Stimulated activated CD8-positive, alpha-beta memory T cell treated with anti-CD3 and anti-CD28 coated beads, Interleukin-12 subunit alpha, Interleukin-12 subunit beta, amount 100 ng/mL, for 24 hours (primary cell): Measurements from ENCODE around the gene FGF14.

Source experiments
- DNase-seq: peaks from one replicate; pipeline ENCODE4 v3.0.0-alpha.2; 2020; ENCODE audit errors: extremely low read depth

FGF14 gene

DNA sequence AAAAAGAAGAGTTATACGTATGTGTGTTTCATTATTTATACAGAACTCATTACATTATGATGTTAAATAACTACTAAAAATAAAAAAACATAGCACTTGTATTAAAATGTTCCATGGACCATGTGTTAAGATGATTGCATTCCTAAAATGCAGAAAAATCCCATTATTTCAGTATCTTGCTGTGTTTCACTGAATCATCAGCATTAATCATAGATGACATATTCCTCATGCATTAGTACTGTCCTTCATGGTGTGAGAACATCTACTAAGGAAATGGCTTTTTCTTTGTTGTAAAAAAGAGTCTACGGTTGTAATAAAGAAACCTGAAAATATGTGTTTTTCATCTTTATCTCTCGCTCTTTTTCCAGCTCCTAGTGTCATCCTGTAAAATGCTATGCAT lies 416.5 kb downstream of the FGF14 start:
- no peak for DNase-seq

GRCh38 chr13:101982903-101983302 lies 418.9 kb downstream of the FGF14 start:
- no peak for DNase-seq

DNA sequence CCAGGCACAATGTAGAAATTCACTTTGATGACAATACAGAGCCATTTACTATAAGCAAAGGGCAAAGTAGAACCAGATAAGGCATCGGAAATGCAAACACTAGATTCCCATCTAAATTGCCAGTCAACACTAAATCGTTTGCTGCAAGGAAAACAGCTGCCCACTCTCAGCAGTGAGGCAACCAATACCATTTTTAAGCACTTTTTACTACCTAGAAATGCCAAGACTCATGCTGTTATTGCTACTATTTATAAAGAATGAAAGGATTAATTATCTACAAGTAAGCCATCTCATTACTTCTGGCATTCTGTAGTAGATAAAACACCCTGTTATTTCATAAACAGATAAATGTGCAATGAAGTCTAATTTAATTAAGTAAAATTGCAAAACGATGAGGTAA lies 422.0 kb downstream of the FGF14 start:
- no peak for DNase-seq

GRCh38 chr13:101978552-101979315 lies 423.1 kb downstream of the FGF14 start:
- DNase-seq, result no peak

GRCh38 chr13:101977475-101977874 lies 424.4 kb downstream of the FGF14 start:
- DNase-seq, result no peak

- no peak for DNase-seq
Observed at GRCh38 chr13:101972191-101972590, 429.7 kb downstream of the FGF14 start.

GRCh38 chr13:101970341-101970740 lies 431.5 kb downstream of the FGF14 start:
- no peak for DNase-seq

- no peak for DNase-seq
Observed at GRCh38 chr13:101967781-101968180, 434.1 kb downstream of the FGF14 start.

DNA sequence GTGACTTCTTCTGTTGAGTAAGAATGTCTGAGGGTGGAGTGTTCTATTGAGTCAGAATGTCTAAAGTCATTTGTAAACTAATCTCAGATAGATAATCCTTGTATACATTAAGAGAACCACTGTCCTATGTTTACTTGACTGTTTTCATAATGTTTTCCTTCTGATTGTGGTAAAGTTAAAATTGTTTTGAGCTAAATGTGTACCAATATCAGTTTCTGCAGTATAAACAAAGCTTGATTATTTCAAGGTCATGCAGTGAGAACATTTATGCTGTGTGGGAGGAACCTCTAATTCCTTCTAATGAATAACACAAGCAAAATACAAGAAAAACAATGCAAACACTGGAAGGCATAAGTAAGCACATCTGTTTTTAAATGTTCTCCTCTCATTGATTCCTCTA lies 434.6 kb downstream of the FGF14 start:
- no peak for DNase-seq

DNA sequence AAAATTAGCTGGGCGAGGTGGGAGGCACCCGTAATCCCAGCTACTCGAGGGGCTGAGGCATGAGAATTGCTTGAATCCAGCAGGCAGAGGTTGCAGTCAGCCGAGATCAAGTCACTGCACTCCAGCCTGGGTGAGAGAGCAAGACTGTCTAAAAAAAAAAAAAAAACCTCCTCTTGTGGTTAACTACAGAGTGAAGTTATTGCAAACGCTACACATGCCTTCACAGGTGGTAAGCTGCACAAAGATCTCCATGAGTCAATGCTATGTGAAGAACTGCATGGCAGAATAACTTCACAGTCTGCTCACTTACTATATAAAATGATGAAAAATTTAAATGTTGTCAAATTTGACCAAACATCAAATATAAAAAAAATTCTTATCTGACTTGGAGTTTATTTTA lies 436.8 kb downstream of the FGF14 start:
- no peak for DNase-seq

DNA sequence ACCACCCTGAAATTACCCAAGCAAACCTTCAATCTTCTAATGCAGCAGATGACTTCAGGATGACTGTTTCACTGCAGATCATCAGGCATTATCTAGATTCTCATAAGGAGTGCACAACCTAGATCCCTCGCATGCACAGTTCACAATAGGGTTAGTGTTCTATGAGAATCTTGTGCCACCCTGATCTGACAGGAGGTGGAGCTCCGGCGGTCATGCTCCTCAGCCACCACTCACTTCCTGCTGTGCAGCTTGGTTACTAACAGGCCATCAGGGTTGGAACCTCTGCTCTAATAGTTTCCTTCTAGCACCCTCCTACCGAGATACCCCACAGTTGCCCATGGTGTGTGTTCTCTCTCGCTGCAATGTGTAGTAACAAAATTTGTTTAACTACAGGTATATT lies 442.8 kb downstream of the FGF14 start:
- DNase-seq, result no peak

DNA sequence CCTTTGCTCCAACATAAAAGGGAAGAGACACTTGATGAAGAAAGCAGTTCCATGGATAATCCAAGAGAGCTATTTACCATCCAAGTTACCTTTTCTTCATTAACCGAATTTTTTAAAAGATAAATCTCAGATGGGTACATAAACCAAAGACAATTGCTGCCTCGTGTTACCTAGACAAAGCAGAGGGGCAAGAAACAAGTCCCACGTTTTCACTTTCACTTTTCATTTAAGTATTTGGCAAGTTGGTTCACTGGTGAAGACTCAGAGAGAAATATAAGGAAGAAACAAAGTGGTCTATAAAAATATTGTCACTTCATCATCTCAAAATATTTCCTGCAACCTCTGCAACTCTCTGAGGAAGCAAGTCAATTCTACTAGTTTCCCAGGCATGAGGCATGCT lies 446.1 kb downstream of the FGF14 start:
- DNase-seq, result no peak

DNA sequence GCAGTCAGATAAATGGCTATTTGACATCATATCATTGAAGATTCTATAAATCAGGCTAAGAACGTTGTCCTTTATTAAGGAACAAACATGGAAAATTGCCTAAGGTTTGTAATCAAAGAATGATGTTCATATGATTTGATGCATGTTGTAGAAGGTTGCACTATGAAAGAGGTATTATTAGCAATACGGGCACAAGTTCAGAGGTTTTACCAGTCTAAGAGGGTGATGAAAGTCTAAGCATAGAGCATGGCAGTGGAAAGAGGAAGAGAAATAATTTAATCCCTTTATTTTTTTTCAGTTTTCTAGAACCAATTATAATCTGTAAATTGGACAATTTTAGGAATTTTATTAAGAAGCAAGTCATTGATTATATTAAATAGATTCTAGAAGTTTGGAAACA lies 450.7 kb downstream of the FGF14 start:
- DNase-seq, result no peak

GRCh38 chr13:101949681-101950080 lies 452.2 kb downstream of the FGF14 start:
- no peak for DNase-seq

DNA sequence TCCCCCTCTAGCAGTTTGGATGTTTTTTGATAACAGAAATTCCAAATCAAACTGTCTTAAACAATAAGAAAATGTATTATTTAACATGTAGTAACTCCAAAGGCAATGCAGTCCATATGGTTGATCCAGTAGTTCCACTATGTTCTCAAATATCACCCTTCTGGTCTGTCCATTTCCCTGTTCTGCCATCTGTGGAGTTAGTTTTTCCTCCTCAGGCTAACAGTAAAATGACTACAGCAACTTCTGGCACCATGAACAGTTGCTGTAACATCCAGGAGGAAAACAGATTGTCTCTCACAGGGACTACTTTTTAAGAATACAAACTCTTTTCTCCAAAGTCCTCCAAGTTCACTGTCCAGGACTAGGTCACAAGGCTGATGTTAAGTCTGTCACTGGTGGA lies 455.4 kb downstream of the FGF14 start:
- DNase-seq, result no peak

DNA sequence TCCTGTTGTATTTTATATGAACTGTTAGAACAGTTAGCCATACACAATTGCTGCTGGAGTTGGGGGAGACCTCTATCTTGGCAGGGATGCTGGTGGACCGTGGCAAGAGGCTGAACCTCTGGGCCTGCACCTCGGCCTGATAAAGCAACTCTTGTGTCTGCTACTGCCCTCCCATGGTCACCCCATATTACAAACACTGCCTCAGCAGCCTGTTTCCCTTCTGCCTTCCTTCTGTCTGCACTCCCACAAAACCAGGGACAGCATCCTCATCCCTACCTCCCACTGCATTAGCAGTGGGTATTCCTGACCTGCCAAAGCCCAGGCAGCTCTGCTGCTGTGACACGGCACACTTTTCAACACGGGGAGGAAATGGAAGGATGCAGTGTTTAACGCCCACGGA lies 456.4 kb downstream of the FGF14 start:
- DNase-seq, result no peak

DNA sequence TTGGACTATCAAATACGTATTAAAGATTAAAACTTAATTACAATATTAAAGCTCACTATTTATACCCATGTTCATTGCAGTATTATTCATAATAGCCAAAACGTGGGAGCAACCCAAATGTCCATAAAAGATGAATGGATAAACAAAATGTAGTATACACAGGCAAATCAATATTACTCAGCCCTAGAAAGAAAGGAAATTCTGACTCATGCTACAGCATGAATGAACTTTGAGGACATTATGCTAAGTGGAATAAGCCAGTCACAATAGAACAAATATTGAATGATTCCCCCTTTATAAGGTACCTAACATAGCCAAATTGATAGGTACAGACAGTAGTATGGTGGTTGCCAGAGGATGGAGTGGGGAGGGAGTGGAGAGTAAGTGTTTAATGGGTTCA lies 457.3 kb downstream of the FGF14 start:
- DNase-seq, result no peak

DNA sequence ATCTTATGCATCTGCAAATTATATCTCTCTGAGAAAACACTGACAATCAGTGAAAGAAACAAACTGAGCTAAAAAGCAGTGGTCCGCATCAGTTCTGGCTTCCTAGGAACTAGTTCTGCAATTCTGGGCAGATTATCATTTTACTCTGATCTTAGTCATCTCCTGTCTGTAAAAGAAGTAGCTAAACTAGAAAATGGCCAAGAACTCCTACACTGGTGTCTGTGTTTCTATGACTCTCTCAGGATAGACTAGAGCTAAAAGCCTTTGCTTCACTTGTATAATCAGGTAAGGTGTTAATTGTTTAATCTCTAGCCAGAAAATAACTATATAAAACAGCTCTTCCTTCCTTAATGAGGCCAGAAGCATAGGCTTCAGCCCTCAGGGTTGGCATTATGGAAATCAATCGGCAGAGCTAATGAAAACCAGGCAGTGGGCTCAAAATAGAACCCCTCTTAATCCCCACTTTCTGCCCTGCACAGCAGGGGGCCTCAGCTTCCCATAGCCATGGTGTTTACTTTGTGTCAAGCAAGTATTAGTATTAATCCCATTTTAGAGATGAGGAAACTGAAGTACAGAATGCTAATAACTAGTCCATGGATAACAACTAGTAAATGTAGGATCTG lies 459.2 kb downstream of the FGF14 start:
- DNase-seq, result no peak

DNA sequence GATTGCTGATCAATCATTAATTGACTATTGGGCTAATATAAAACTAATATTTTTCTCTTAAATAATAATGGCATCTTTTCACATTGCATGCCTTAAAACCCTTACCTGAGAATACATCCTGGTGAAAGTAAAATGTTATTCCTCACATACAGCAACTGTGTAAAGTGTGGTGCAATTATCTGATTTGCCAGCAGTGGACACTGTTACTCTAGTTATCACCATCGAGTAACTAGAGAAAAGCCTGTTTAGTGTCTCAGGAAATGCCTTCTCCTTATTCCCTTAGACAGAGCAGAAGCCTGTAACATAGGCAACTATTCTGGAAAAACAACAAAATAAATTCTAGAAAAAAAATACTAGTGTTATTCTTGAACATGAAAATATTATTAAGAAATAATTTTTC lies 459.8 kb downstream of the FGF14 start:
- no peak for DNase-seq

DNA sequence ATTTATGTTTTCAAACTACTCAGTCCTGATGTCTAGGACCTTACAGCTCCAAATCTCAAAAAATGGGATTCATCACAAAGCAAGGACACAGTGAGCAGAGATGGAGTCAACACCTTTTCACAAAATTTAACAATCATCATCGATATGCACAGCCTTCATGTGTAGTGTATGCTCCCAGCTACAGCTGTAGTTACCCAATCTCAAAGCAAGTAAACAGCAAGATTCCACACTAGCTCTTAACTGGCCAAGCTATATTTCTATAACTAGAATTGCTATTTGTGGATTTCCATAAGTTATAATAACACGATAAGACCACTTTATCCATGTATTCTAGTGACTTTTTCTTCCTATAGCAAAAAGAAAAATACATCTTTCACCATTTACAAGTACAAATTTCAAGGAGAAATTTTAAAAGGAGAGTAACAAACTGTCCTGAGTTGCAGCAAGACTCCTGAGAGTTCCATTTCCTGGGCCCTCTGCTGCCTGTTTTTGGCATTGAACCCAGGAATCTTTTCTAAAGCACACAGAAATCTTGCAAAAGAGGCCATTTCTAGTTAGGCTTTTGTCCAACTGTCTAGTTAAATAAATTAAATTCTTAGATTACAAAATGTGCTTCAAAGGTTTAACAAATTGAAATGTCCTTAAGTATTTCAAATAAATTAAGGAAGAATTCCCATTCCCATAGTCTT lies 460.6 kb downstream of the FGF14 start:
- no peak for DNase-seq

- no peak for DNase-seq
Observed at GRCh38 chr13:101939370-101939769, 462.5 kb downstream of the FGF14 start.

DNA sequence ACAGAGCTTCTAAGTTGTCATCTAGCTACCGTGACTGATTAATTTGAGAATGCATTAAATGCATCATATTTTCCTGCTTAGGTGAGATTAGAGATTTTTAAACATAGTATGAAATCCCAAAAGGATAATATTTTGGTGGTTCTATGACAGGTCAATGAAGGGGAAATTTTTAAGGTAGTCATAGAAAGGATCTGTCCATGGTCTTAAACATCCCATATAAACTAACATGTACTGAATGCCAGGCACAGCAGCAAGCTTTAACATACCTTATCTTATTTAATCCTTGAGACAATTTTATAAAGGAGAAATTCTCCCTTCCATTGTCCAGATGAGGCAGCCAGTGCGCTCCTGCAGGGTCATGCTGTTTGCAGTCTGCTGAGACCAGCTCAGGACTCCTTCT lies 466.0 kb downstream of the FGF14 start:
- DNase-seq, result no peak

GRCh38 chr13:101931186-101931585 lies 470.7 kb downstream of the FGF14 start:
- DNase-seq, result no peak
